ENCODE results near the gene THBS1.

Gene THBS1

DNA sequence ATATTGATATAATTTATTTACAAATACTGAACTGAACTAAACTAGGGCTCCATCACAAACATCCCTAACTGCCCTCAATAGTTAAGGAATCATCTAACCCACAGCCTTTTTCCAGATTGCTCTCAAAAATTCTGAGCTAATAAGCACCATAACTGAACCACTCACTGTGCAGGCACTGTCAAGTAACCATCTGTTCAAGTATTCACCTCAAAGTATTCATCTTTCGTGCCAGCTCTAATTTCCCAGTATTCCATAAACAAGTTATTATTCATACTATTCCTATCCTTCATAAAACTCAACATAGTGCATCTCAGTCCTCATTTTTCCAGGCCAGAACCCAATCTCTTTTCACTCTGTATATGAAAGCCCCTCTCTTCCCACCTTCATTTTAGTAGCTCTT lies 41.1 kb downstream of the THBS1 start:
- no peak for ATAC-seq
- peaks cover 6% of the 10 kb centered on the region for H3K9me3 Mint-ChIP-seq
- H3K27ac Mint-ChIP-seq, result no peak overlapping the region
- no peaks in the 10 kb centered on the region for H3K27me3 Mint-ChIP-seq
- peaks cover 47% of the 10 kb centered on the region for H3K4me1 Mint-ChIP-seq
- peaks cover 13% of the 10 kb centered on the region for H3K36me3 Mint-ChIP-seq (ENCODE audit: low read depth)
- DNase-seq, result no peak
- H3K4me3 Mint-ChIP-seq, result no peak overlapping the region

- Mint-ChIP-seq H3K9me3 (peaks cover 6% of the 10 kb centered on the region), H3K4me1 (peaks cover 54% of the 10 kb centered on the region)
Measured at GRCh38 chr15:39622660-39623516, 42.0 kb downstream of the THBS1 start.

GRCh38 chr15:39623529-39623931 lies 42.7 kb downstream of the THBS1 start:
- Mint-ChIP-seq H3K27me3 (no peaks in the 10 kb centered on the region), H3K36me3 (ENCODE audit: low read depth) (peaks cover 13% of the 10 kb centered on the region), H3K27ac (peak overlapping the region; percentile 89), H3K4me1 (peaks cover 59% of the 10 kb centered on the region), H3K4me3 (no peak overlapping the region), H3K9me3 (peaks cover 6% of the 10 kb centered on the region)
- ATAC-seq, result peak; percentile 89
- DNase-seq, result peak; percentile 29

More at GRCh38 chr15:39622660-39623516, 42.0 kb downstream of the THBS1 start:
- H3K4me3 Mint-ChIP-seq, result no peak overlapping the region
- no peak for ATAC-seq
- peaks cover 13% of the 10 kb centered on the region for H3K36me3 Mint-ChIP-seq (ENCODE audit: low read depth)
- DNase-seq, result no peak
- no peaks in the 10 kb centered on the region for H3K27me3 Mint-ChIP-seq
- H3K27ac Mint-ChIP-seq, result peak overlapping the region; percentile 89

- peak overlapping the region; percentile 63 for H3K4me3 Mint-ChIP-seq
- peaks cover 72% of the 10 kb centered on the region for H3K4me1 Mint-ChIP-seq
- DNase-seq (peak; percentile 61), ATAC-seq (peak; percentile 70)
- peak overlapping the region; percentile 89 for H3K27ac Mint-ChIP-seq
- peaks cover 13% of the 10 kb centered on the region for H3K36me3 Mint-ChIP-seq (ENCODE audit: low read depth)
- H3K9me3 Mint-ChIP-seq, result peaks cover 6% of the 10 kb centered on the region
- no peaks in the 10 kb centered on the region for H3K27me3 Mint-ChIP-seq
Measured at GRCh38 chr15:39624806-39625205, 43.9 kb downstream of the THBS1 start.

- H3K4me1 Mint-ChIP-seq, result peaks cover 78% of the 10 kb centered on the region
Measured at GRCh38 chr15:39625451-39625850, 44.6 kb downstream of the THBS1 start.

DNA sequence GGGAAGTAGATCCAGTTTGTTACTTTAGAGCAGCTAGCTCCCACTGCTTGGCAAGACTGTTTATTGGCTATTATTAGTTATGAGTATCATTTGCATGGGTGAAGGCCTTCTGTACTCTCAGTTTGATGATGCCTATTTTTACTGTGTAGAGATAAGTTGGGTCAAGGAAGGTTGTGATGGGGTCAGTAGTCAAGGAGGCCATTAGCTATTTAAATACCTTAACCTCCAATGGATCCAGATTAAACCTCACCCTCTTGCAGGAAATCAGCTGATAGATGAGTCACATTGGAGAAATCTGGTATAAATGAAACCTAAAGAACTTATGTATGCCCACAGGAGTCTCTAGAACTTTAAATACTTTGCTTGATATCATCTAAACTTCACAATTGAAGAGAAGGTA lies 45.0 kb downstream of the THBS1 start:
- peaks cover 13% of the 10 kb centered on the region for H3K36me3 Mint-ChIP-seq (ENCODE audit: low read depth)
- no peak overlapping the region for H3K4me3 Mint-ChIP-seq
- DNase-seq, result no peak

More at GRCh38 chr15:39625451-39625850, 44.6 kb downstream of the THBS1 start:
- H3K4me3 Mint-ChIP-seq, result no peak overlapping the region
- no peak for DNase-seq
- no peaks in the 10 kb centered on the region for H3K27me3 Mint-ChIP-seq
- ATAC-seq, result no peak
- peak overlapping the region; percentile 89 for H3K27ac Mint-ChIP-seq
- H3K9me3 Mint-ChIP-seq, result peaks cover 6% of the 10 kb centered on the region
- peaks cover 13% of the 10 kb centered on the region for H3K36me3 Mint-ChIP-seq (ENCODE audit: low read depth)

DNA sequence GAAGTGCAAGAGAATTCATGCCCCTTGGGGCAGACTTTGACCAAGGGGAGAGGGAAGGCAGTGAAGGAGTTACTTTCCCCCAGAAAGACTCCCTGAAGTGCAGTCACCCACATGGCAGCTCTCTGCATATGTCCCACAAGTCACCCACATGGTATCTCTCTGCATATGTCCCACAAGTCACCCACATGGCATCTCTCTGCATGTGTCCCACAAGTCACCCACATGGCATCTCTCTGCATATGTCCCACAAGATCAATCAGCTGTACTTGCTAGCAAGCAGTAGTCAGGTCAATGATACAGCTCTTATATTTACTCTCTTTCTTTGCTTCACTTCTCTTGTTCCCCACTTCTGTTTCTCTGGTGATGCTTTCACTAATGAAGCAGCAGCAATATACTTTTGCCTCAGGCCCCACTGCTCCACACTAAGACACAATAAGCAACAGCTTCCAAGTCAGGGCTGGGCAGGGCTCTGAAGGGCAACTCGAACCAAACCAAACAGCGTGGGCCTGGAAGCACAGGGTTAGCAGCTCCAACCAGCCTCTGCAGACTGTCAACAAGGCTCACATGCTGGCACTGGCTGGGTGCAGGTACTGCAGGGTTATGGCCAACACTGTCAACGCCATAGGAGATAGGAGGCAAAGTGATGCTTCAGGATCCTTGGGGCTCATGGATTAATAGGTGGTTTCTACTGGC lies 46.7 kb downstream of the THBS1 start:
- ATAC-seq (no peak), DNase-seq (no peak)
- Mint-ChIP-seq H3K4me3 (no peak overlapping the region), H3K36me3 (ENCODE audit: low read depth) (peaks cover 13% of the 10 kb centered on the region), H3K27ac (no peak overlapping the region), H3K9me3 (peaks cover 6% of the 10 kb centered on the region), H3K27me3 (no peaks in the 10 kb centered on the region), H3K4me1 (peaks cover 91% of the 10 kb centered on the region)

More for the DNA sequence above, 45.0 kb downstream of the THBS1 start:
- H3K9me3 Mint-ChIP-seq, result peaks cover 6% of the 10 kb centered on the region
- H3K27me3 Mint-ChIP-seq, result no peaks in the 10 kb centered on the region
- peaks cover 82% of the 10 kb centered on the region for H3K4me1 Mint-ChIP-seq
- no peak for ATAC-seq
- H3K27ac Mint-ChIP-seq, result peak overlapping the region; percentile 89

- ATAC-seq (no peak), DNase-seq (no peak)
- H3K27ac Mint-ChIP-seq, result no peak overlapping the region
- peaks cover 6% of the 10 kb centered on the region for H3K9me3 Mint-ChIP-seq
- H3K36me3 Mint-ChIP-seq (ENCODE audit: low read depth), result peaks cover 13% of the 10 kb centered on the region
- no peaks in the 10 kb centered on the region for H3K27me3 Mint-ChIP-seq
- H3K4me3 Mint-ChIP-seq, result no peak overlapping the region
- H3K4me1 Mint-ChIP-seq, result peaks cover 86% of the 10 kb centered on the region
Measured at GRCh38 chr15:39628144-39628508, 47.2 kb downstream of the THBS1 start.

DNA sequence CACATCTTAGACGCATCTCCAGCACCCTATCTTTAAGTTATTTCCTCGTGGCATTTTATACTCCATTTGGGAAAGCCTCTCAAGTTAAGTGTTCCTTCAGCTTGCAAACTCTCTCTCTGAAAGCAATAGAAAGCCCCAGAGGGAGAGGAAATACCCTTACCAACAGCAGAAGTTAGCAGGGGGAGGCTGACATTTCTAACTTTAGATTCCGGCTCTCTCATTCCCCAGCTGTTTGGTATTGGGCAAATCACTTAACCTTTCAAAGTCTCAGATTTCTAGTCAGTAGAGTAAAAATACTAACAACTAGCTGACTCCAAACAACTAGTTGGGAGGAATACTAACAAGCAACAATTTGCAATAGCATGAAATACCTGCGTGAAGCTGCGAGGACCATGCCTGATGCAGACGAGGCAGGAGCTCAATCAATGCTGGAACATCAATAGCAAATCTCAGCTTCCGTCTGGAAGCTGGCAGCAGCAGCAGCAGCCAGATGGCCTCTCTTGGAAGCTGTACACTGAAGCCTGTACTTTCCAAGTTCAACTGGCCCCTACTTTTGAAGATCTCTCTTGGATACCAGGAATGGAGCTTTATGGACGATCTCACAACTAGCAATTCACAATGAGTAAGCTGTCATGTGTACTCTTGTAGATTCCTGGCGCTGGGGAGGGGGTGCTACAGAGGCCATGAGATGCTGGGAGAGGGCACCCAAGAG lies 47.8 kb downstream of the THBS1 start:
- Mint-ChIP-seq H3K9me3 (peaks cover 6% of the 10 kb centered on the region), H3K36me3 (ENCODE audit: low read depth) (peaks cover 13% of the 10 kb centered on the region), H3K27me3 (no peaks in the 10 kb centered on the region), H3K4me3 (no peak overlapping the region), H3K4me1 (peaks cover 80% of the 10 kb centered on the region), H3K27ac (peak overlapping the region; percentile 76)
- no peak for ATAC-seq
- DNase-seq, result no peak

DNA sequence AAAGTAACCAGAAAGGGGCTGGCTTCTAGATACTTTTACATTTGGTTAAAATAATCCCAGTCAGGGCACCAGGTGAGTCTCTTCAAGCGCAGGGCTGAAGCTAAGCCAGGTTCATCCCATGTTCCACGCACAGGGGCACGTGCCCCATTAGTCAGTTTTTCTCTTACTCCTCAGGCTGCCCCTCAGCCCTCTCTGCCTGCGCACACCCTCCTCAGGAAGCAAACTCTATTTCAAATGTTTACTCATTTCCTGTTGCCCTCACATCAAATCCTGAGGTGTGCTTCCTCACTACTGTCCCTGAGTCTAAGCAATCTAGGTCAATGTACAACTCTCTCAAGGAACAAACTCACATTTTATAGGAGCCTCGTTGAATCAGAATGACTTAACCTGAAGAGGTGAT lies 48.5 kb downstream of the THBS1 start:
- peak; percentile 62 for DNase-seq
- Mint-ChIP-seq H3K4me1 (peaks cover 74% of the 10 kb centered on the region), H3K4me3 (peak overlapping the region; percentile 22), H3K27me3 (no peaks in the 10 kb centered on the region), H3K9me3 (peaks cover 6% of the 10 kb centered on the region), H3K27ac (peak overlapping the region; percentile 76), H3K36me3 (ENCODE audit: low read depth) (peaks cover 13% of the 10 kb centered on the region)
- peak; percentile 67 for ATAC-seq

- H3K36me3 Mint-ChIP-seq (ENCODE audit: low read depth), result peaks cover 13% of the 10 kb centered on the region
- H3K4me1 Mint-ChIP-seq, result peaks cover 68% of the 10 kb centered on the region
- H3K27ac Mint-ChIP-seq, result peak overlapping the region; percentile 76
- no peaks in the 10 kb centered on the region for H3K27me3 Mint-ChIP-seq
- DNase-seq (no peak), ATAC-seq (no peak)
- H3K4me3 Mint-ChIP-seq, result peak overlapping the region; percentile 22
- peaks cover 6% of the 10 kb centered on the region for H3K9me3 Mint-ChIP-seq
Measured at GRCh38 chr15:39629906-39630305, 49.0 kb downstream of the THBS1 start.

- Mint-ChIP-seq H3K4me3 (peak overlapping the region; percentile 16), H3K4me1 (peaks cover 54% of the 10 kb centered on the region), H3K27ac (peak overlapping the region; percentile 71), H3K36me3 (ENCODE audit: low read depth) (peaks cover 7% of the 10 kb centered on the region), H3K27me3 (no peaks in the 10 kb centered on the region), H3K9me3 (no peaks in the 10 kb centered on the region)
- ATAC-seq (peak; percentile 78), DNase-seq (no peak)
Measured at GRCh38 chr15:39631357-39631756, 50.5 kb downstream of the THBS1 start.

- DNase-seq (no peak), ATAC-seq (no peak)
- H3K27ac Mint-ChIP-seq, result no peak overlapping the region
- H3K36me3 Mint-ChIP-seq (ENCODE audit: low read depth), result no peaks in the 10 kb centered on the region
- no peak overlapping the region for H3K4me3 Mint-ChIP-seq
- H3K27me3 Mint-ChIP-seq, result peaks cover 5% of the 10 kb centered on the region
- peaks cover 32% of the 10 kb centered on the region for H3K4me1 Mint-ChIP-seq
- H3K9me3 Mint-ChIP-seq, result peaks cover 4% of the 10 kb centered on the region
Measured at GRCh38 chr15:39638041-39638440, 57.2 kb downstream of the THBS1 start.

- peaks cover 42% of the 10 kb centered on the region for H3K4me1 Mint-ChIP-seq
- no peak overlapping the region for H3K4me3 Mint-ChIP-seq
- H3K9me3 Mint-ChIP-seq, result peaks cover 4% of the 10 kb centered on the region
- peaks cover 5% of the 10 kb centered on the region for H3K27me3 Mint-ChIP-seq
- no peak overlapping the region for H3K27ac Mint-ChIP-seq
- ATAC-seq, result no peak
- no peaks in the 10 kb centered on the region for H3K36me3 Mint-ChIP-seq (ENCODE audit: low read depth)
- no peak for DNase-seq
Measured at GRCh38 chr15:39639037-39639436, 58.2 kb downstream of the THBS1 start.

Data from activated naive CD8-positive, alpha-beta T cell treated with anti-CD3 and anti-CD28 coated beads, Interleukin-2, amount 50 U/mL, for 24 hours (primary cell).